Tibial artery (tissue), 4 donors: ENCODE measurements around the gene HYI.

ENCODE experiments used
- DNase-seq, 2 donors: peaks; one replicate each; pipeline ENCODE4 v3.0.0-alpha.2; 2019
- H3K27ac ChIP-seq, 2 donors: fragments of 200-600 bp; sonication (generic) in 1 of 2; 1 replicate in 1 of 2; 2 replicates in 1 of 2; pipeline ENCODE4 v1.5.1; 2018 to 2019; ENCODE audit warnings: mild to moderate bottlenecking in 1 of 2
- H3K27me3 ChIP-seq, 2 donors: fragments of 200-600 bp; sonication (generic) in 1 of 2; one replicate each; pipeline versions ENCODE4 v1.5.1 to v1.6.0; 2016 to 2019
- H3K36me3 ChIP-seq, 3 donors: fragments of 200-600 bp; sonication (generic) in 2 of 3; one replicate each; pipeline ENCODE4 v1.5.1; 2016 to 2019; ENCODE audit warnings: mild to moderate bottlenecking in 2 of 3
- H3K4me1 ChIP-seq, 4 donors: fragments of 200-600 bp; sonication (generic) in 2 of 4; 1 replicate in 3 of 4; 2 replicates in 1 of 4; pipeline ENCODE4 v1.5.1; 2016 to 2019
- H3K4me3 ChIP-seq, 2 donors: fragments of 200-600 bp; sonication (generic) in 1 of 2; 1 replicate in 1 of 2; 2 replicates in 1 of 2; pipeline ENCODE4 v1.5.1; 2018 to 2019; ENCODE audit warnings: mild to moderate bottlenecking in 2 of 2
- H3K9me3 ChIP-seq, 3 donors: fragments of 200-600 bp; sonication (generic) in 1 of 3; one replicate each; pipeline ENCODE4 v1.5.1; 2016 to 2019
- intact Hi-C: fragments of 100-400 bp; cut with DNase I; formaldehyde crosslinking; loops from one replicate; pipeline ENCODE4 v1.15.0; 2023; ENCODE audit warnings: low total_unique reads
- TF ChIP-seq, protein P1 (sequence below), 2 experiments: fragments of 200-600 bp in 1 of 2; fragments of 450-650 bp in 1 of 2; IDR thresholded peaks; one replicate each; pipeline ENCODE4 v1.5.1; 2017 to 2019; ENCODE audit warnings: antibody characterized with exemption in 2 of 2, mild to moderate bottlenecking in 1 of 2, moderate library complexity in 1 of 2

Gene HYI

DNA sequence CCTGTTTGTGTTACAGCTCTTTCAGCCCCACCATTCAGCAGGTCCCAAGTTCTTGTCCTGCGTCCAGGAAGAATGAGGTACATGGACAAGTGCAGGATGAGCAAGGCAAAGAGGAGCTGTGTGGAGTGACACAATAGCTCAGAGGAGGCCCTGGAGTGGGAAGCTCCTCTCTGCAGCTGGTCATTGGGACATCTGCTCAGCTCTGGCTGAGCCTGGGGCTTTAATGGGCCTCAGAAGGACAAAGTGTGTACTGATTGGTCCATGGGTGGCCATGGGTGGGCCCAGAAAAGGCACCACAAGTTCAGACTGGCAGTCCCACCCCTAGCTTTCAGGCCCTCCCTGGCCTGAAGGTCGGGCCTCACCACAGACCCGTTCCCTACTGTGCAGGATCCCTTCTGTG lies 14.7 kb upstream of the HYI start:
- Histone ChIP-seq H3K27ac (no peak overlapping the region), H3K4me3 (no peak overlapping the region), H3K36me3 (no peaks in the 10 kb centered on the region), H3K27me3 (no peaks in the 10 kb centered on the region), H3K9me3 (no peaks in the 10 kb centered on the region), H3K4me1 (peaks cover 0 to 4% (median 0%) of the 10 kb centered on the region in 4 donors)
- intact Hi-C loops: no loop called here
- TF ChIP-seq, protein P1, sequence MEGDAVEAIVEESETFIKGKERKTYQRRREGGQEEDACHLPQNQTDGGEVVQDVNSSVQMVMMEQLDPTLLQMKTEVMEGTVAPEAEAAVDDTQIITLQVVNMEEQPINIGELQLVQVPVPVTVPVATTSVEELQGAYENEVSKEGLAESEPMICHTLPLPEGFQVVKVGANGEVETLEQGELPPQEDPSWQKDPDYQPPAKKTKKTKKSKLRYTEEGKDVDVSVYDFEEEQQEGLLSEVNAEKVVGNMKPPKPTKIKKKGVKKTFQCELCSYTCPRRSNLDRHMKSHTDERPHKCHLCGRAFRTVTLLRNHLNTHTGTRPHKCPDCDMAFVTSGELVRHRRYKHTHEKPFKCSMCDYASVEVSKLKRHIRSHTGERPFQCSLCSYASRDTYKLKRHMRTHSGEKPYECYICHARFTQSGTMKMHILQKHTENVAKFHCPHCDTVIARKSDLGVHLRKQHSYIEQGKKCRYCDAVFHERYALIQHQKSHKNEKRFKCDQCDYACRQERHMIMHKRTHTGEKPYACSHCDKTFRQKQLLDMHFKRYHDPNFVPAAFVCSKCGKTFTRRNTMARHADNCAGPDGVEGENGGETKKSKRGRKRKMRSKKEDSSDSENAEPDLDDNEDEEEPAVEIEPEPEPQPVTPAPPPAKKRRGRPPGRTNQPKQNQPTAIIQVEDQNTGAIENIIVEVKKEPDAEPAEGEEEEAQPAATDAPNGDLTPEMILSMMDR (IDR thresholded peaks at IDR 0.05): no peak
- no peak for DNase-seq

DNA sequence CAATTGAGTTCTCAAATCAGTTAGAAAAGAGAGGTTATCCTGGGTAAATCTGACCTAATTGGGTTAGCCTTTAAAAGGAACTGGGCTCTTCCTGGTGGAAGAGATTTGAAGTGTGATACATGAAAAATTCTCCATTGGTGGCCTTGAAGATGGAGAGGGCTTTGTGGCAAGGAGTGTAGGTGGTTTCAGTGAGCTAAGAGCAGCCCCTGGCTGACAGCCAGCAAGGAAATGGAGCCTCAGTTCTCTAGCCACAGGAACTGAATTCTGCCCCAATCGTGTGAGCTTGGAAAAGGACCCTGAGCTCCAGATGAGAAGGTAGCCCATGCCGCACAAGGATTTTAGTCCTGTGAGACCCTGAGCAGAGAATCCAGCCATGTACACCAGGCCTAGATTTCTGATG lies 12.7 kb upstream of the HYI start:
- intact Hi-C loops: no loop called here

DNA sequence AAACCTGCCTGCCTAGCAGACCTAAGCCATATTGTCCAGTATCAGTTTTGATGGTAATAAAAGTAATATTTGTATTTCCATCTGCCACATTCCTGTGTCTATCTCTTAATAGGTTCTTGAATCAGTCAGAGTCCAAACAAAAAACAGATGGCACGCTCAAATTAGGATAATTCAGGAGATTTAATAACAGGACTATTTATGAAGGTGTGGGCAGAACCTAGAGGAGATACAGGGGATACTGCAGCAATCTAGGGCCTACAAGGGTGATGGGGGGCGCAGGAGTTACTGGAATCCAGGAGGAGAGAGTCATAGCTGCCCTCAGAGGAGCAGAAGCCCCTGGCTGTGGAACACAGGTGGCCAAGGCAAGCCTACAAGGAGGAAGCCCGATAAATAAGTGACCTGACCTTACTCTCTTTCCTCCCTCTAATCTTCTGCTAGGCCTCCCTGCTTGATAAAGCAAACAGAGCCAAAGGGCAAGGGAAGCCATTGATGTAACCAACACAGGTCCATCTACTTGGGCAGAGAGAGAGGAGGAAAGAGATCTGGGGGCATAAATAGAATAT lies 11.9 kb upstream of the HYI start:
- intact Hi-C loops: no loop called here
- TF ChIP-seq, protein P1 (IDR thresholded peaks at IDR 0.05): no peak
- Histone ChIP-seq H3K27me3 (no peaks in the 10 kb centered on the region), H3K36me3 (no peaks in the 10 kb centered on the region), H3K9me3 (no peaks in the 10 kb centered on the region), H3K4me1 (no peaks in the 10 kb centered on the region), H3K27ac (no peak overlapping the region), H3K4me3 (no peak overlapping the region)
- DNase-seq: no peak

More for the DNA sequence above, 12.7 kb upstream of the HYI start:
- no peak overlapping the region for H3K27ac ChIP-seq
- H3K36me3 ChIP-seq: no peaks in the 10 kb centered on the region
- TF ChIP-seq, protein P1 (IDR thresholded peaks at IDR 0.05): no peak
- H3K4me1 ChIP-seq: no peaks in the 10 kb centered on the region
- H3K4me3 ChIP-seq: no peak overlapping the region
- DNase-seq: no peak
- H3K27me3 ChIP-seq: no peaks in the 10 kb centered on the region
- H3K9me3 ChIP-seq: no peaks in the 10 kb centered on the region

DNA sequence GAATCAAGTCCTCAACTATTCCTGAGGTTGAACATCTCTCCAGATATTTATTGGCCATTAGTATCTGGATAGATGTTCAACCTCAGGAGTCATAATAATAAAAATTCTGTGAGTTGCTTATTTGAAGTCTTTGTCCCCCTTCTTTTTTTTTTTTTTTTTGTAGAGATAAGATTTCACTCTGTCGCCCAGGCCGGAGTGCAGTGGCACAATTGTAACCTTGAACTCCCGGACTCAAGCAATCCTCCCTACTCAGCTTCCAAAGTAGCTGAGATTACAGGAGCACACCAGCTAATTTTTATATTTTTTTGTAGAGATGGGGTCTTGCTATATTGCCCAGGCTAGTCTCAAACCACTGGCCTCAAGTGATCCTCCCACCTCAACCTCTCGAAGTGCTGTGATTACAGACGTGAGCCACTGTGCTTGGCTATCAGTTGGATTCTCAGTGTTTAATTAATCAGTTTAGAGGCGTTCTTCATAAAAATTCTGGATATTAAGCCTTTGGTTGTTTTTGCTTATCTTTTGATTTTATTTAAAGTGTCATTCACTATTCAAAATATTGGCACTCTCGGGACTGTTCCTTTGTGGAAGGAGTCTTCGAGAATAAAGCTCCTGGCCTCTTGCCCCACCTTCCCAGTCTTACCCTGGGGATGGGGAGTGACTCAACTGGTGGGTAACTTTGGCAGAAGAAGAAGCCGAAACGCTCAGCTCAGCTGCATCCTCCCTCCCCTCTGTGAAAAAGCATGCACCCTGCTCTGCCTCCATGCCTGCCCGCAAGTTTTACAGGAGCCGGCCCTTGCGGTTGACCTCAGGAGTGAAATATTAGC lies 11.2 kb upstream of the HYI start:
- no peak for DNase-seq
- H3K27me3 ChIP-seq: no peaks in the 10 kb centered on the region
- H3K4me1 ChIP-seq: no peaks in the 10 kb centered on the region
- TF ChIP-seq, protein P1 (IDR thresholded peaks at IDR 0.05): no peak
- no peaks in the 10 kb centered on the region for H3K9me3 ChIP-seq
- H3K27ac ChIP-seq: no peak overlapping the region
- H3K4me3 ChIP-seq: no peak overlapping the region
- no peaks in the 10 kb centered on the region for H3K36me3 ChIP-seq
- intact Hi-C loops: no loop called here

DNA sequence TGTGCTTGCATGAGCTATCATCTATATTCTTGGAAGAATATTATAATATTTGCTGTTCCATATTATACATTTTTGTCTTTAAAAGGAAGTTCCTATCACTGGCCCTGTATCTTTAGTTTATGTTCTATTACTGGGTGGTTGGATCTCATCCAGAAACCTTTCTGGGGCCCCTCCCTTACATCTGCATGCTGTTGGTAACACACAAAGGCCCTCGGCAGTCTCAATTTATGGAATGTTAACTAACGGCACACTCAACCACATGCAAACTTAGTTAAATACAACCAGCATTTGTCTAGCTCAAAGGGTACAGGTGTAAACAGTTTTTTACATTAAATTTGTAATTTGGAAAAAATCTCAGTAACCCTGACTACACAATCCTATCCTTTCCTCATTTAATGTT lies 9.7 kb upstream of the HYI start:
- Histone ChIP-seq H3K4me3 (no peak overlapping the region), H3K9me3 (no peaks in the 10 kb centered on the region), H3K27me3 (no peaks in the 10 kb centered on the region), H3K36me3 (no peaks in the 10 kb centered on the region), H3K27ac (no peak overlapping the region), H3K4me1 (no peaks in the 10 kb centered on the region)
- intact Hi-C loops: no loop called here
- DNase-seq: no peak
- TF ChIP-seq, protein P1 (IDR thresholded peaks at IDR 0.05): no peak
